B cell (primary cell): ENCODE data around the gene DLST. TPM values are rescaled to one million over a fixed set of nuclear protein-coding genes. Genes with fewer than 3 reads are reported as not detected.

Experiments
- ATAC-seq: fragments of 200-7000 bp; cut with Tn5 transposase; one replicate; pipeline ENCODE4 v1.10.0; 2021; ENCODE audit warnings: low read depth, mild to moderate bottlenecking, moderate number of reproducible peaks, moderate library complexity
- CTCF ChIA-PET: fragments of 350-600 bp; sonication (Branson Sonifier 250); formaldehyde crosslinking; loops from one replicate; lab custom pipeline; 2021; ENCODE audit warnings: antibody characterized with exemption, inconsistent platforms; lab: Charles Lee
- POLR2A ChIA-PET: fragments of 350-600 bp; sonication (Branson Sonifier 250); formaldehyde crosslinking; loops from one replicate; lab custom pipeline; 2021; ENCODE audit warnings: antibody characterized with exemption; lab: Charles Lee
- DNase-seq: peaks from one replicate; pipeline ENCODE4 v3.0.0; 2013
- H2AFZ ChIP-seq: 2 replicates; pipeline ENCODE4 v1.6.1; 2012; ENCODE audit warnings: mild to moderate bottlenecking, low read depth, low read length; ENCODE audit not compliant: insufficient read depth, poor library complexity, severe bottlenecking
- H3K27ac ChIP-seq, 2 donors: 1 replicate in 1 of 2; 2 replicates in 1 of 2; pipeline ENCODE4 v1.5.1; 2012 to 2013; ENCODE audit warnings: low read length in 2 of 2, mild to moderate bottlenecking in 2 of 2, moderate library complexity in 1 of 2
- H3K27me3 ChIP-seq, 4 experiments: fragments of 200-600 bp in 1 of 4; sonication (generic) in 1 of 4; replicated peaks in 1 of 4; 1 replicate in 2 of 4; 2 replicates in 2 of 4; pipeline versions ENCODE4 v1.6.1 to v1.7.0; 2013 to 2016; ENCODE audit warnings: low read length in 3 of 4, mild to moderate bottlenecking in 2 of 4, mixed read lengths in 1 of 4, moderate library complexity in 1 of 4; ENCODE audit not compliant: insufficient read depth in 4 of 4, control insufficient read depth in 3 of 4; ENCODE audit errors: control extremely low read depth in 1 of 4
- H3K36me3 ChIP-seq, 2 experiments: replicated peaks in 1 of 2; 1 replicate in 1 of 2; 2 replicates in 1 of 2; pipeline versions ENCODE4 v1.6.1 to v1.7.1; 2013; ENCODE audit warnings: low read length in 1 of 2; ENCODE audit not compliant: insufficient read depth in 2 of 2, control insufficient read depth in 1 of 2; ENCODE audit errors: control extremely low read depth in 1 of 2, extremely low read depth in 1 of 2
- H3K4me1 ChIP-seq, 2 donors: fragments of 200-600 bp in 1 of 2; sonication (generic) in 1 of 2; 1 replicate in 1 of 2; 2 replicates in 1 of 2; pipeline versions ENCODE4 v1.5.1 to v1.6.1; 2013 to 2017; ENCODE audit warnings: low read length in 2 of 2; ENCODE audit not compliant: control insufficient read depth in 2 of 2, insufficient read depth in 2 of 2
- H3K4me2 ChIP-seq: replicated peaks from 2 replicates; pipeline ENCODE3; 2012; ENCODE audit warnings: mild to moderate bottlenecking, low read depth, low read length; ENCODE audit not compliant: poor library complexity, severe bottlenecking
- H3K4me3 ChIP-seq, 5 experiments: fragments of 200-600 bp in 1 of 5; sonication (generic) in 1 of 5; 1 replicate in 3 of 5; 2 replicates in 2 of 5; pipeline versions ENCODE4 v1.5.1 to v1.7.0; 2011 to 2016; ENCODE audit warnings: low read length in 4 of 5, mild to moderate bottlenecking in 4 of 5, low read depth in 2 of 5, control low read depth in 1 of 5, moderate library complexity in 1 of 5; ENCODE audit not compliant: insufficient read depth in 1 of 5; ENCODE audit errors: control extremely low read depth in 1 of 5, extremely low read depth in 1 of 5
- H3K79me2 ChIP-seq: fragments of 200-600 bp; sonication (generic); one replicate; pipeline ENCODE4 v1.6.0; 2016; ENCODE audit warnings: low read length; ENCODE audit not compliant: control insufficient read depth, insufficient read depth
- H3K9ac ChIP-seq: fragments of 200-600 bp; sonication (generic); 2 replicates; pipeline ENCODE4 v1.6.1; 2017; ENCODE audit warnings: mild to moderate bottlenecking, low read length, moderate library complexity
- H3K9me3 ChIP-seq, 3 donors: one replicate each; pipeline versions ENCODE4 v1.6.1 to v1.7.1; 2013; ENCODE audit warnings: low read length in 2 of 3; ENCODE audit not compliant: control insufficient read depth in 2 of 3, insufficient read depth in 1 of 3; ENCODE audit errors: control extremely low read depth in 1 of 3
- H4K20me1 ChIP-seq: 2 replicates; pipeline ENCODE4 v1.6.0; 2012; ENCODE audit warnings: mild to moderate bottlenecking, low read length; ENCODE audit not compliant: insufficient read depth, control insufficient read depth, poor library complexity, severe bottlenecking
- H3K27ac Mint-ChIP-seq: one replicate; pipeline ENCODE4 v1.8.0; 2021; ENCODE audit warnings: mixed read lengths
- H3K27me3 Mint-ChIP-seq: one replicate; pipeline ENCODE4 v1.8.0; 2021; ENCODE audit warnings: mixed read lengths
- H3K4me1 Mint-ChIP-seq: one replicate; pipeline ENCODE4 v1.8.0; 2021; ENCODE audit warnings: mixed read lengths
- H3K4me3 Mint-ChIP-seq: one replicate; pipeline ENCODE4 v1.8.0; 2021; ENCODE audit warnings: mixed read lengths
- H3K9me3 Mint-ChIP-seq: one replicate; pipeline ENCODE4 v1.8.0; 2022; ENCODE audit warnings: mixed read lengths; ENCODE audit not compliant: insufficient read depth
- CTCF ChIP-seq: fragments of 200-600 bp; IDR thresholded peaks from one replicate; pipeline ENCODE4 v1.8.0; 2022; ENCODE audit warnings: antibody characterized with exemption, mild to moderate bottlenecking
- EZH2 ChIP-seq: IDR thresholded peaks from 2 replicates; pipeline ENCODE4 v1.6.1; 2012; ENCODE audit warnings: borderline replicate concordance, low read depth, mild to moderate bottlenecking, moderate library complexity, low read length; ENCODE audit not compliant: insufficient read depth, poor library complexity, severe bottlenecking
- WGBS: methylation state at CpG from one replicate; pipeline ENCODE4 v1.1.5; 2013; ENCODE audit warnings: missing lambda C conversion rate; ENCODE audit not compliant: insufficient coverage; 5-methylcytosine and 5-hydroxymethylcytosine counted together
- intact Hi-C: fragments of 100-400 bp; cut with micrococcal nuclease; formaldehyde crosslinking; loops from one replicate; pipeline ENCODE4 v1.10.0; 2022
- polyA plus RNA-seq: library from polyadenylated mRNA; depleted of rRNA; stranded (reverse); fragments of >200 nt; gene quantifications from 2 replicates; pipeline ENCODE4 v1.2.3, GENCODE V29; 2012
- total RNA-seq, 2 donors: library from RNA; stranded (reverse); fragments of 120-200 nt in 1 of 2; gene quantifications; 1 replicate in 1 of 2; 2 replicates in 1 of 2; pipeline versions ENCODE4 v1.2.3 to v1.2.4, GENCODE V29; 2013 to 2022

Gene DLST
- total and polyA plus RNA-seq, 2 donors (not counting 1 experiment from before 2014, with no cell fraction given) = 73.1 to 89.5 TPM

GRCh38 chr14:74942181-74942580 is 60.5 kb downstream of the DLST start:
- intact Hi-C loops = loop anchor here (10.0 kb wide), 1 partner anchor 363 kb away; no protein-coding TSS in a partner anchor

More at GRCh38 chr14:74942181-74942580, 60.5 kb downstream of the DLST start:
- Histone ChIP-seq H3K9me3 (no peaks in the 10 kb centered on the region), H2AFZ (peak overlapping the region; percentile 87), H3K79me2 (no peaks in the 10 kb centered on the region), H3K4me3 (peak overlapping the region in 3 of 5 experiments; percentile 13 to 25 (median 25)), H3K36me3 (no peaks in the 10 kb centered on the region), H3K27me3 (no peaks in the 10 kb centered on the region), H3K4me1 (peaks cover 46 to 59% of the 10 kb centered on the region in 2 donors), H3K27ac (peak overlapping the region; percentile 75 to 84), H3K9ac (peak overlapping the region; percentile 52), H4K20me1 (no peaks in the 10 kb centered on the region), H3K4me2 (peak overlapping the region; percentile 75)
- ATAC-seq (peak; percentile 35), DNase-seq (peak; percentile 52)
- POLR2A ChIA-PET = interaction anchor here (0.6 to 1.0 kb wide), 3 partner anchors 12 to 185 kb away, joined by 3 read pairs; partner anchors contain the start of gene NEK9
- WGBS = 25% methylated on average over 12 of the region's 12 CpGs
- CTCF ChIA-PET = interaction anchor here (0.7 to 3.0 kb wide), 9 partner anchors 9 to 146 kb away, joined by 3 to 13 read pairs (median 3); partner anchors contain the start of gene PGF
- peak overlapping the region; percentile 79 for H3K4me3 Mint-ChIP-seq
- no peaks in the 10 kb centered on the region for H3K27me3 Mint-ChIP-seq
- TF ChIP-seq CTCF (no peak), EZH2 (no peak)
- no peaks in the 10 kb centered on the region for H3K9me3 Mint-ChIP-seq
- H3K27ac Mint-ChIP-seq = peak overlapping the region; percentile 84
- H3K4me1 Mint-ChIP-seq = peaks cover 55% of the 10 kb centered on the region
